T follicular helper cell (primary cell): Measurements from ENCODE around the gene MAGEC3.
"Not testable (repeated sequence)": the region's sequence is repeated elsewhere in the genome, so short reads cannot be mapped to it uniquely, and the experiment has no call there.

Experiments
- DNase-seq: peaks from one replicate; pipeline ENCODE4 v3.0.0-alpha.2; 2020; ENCODE audit warnings: low read depth
- total RNA-seq, 2 experiments: gene quantifications; one replicate each; lab custom pipeline; 2026; lab: John Stamatoyannopoulos, UW

Gene MAGEC3, protein sequence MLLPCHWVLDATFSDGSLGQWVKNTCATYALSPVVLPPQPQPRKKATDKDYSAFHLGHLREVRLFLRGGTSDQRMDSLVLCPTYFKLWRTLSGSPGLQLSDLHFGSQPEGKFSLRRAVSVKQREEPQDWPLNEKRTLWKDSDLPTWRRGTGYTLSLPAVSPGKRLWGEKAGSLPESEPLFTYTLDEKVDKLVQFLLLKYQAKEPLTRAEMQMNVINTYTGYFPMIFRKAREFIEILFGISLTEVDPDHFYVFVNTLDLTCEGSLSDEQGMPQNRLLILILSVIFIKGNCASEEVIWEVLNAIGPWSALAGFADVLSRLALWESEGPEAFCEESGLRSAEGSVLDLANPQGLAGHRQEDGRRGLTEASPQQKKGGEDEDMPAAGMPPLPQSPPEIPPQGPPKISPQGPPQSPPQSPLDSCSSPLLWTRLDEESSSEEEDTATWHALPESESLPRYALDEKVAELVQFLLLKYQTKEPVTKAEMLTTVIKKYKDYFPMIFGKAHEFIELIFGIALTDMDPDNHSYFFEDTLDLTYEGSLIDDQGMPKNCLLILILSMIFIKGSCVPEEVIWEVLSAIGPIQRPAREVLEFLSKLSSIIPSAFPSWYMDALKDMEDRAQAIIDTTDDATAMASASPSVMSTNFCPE
- total RNA-seq = 0 reads per million in 2 experiments

DNA sequence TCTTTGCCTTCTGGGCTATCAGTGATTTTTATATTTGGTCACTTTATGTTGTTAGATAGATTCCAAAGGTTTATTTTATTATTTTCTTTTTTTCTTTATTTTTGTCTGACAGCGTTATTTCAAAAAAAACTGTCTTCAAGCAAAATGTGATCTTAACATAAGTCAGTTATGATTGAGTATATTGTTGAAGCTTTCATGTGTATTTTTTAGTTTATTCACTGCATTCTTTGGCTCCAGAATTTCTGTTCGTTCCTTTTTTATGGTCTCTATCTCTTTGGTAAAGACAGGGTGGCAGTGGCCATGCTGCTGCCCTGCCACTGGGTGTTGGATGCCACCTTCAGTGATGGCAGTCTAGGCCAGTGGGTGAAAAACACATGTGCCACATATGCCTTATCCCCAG, at the start of gene MAGEC3:
TSS of gene MAGEC3 (plus strand) at position 301 of the 400 bp plus-strand sequence. CDS start at position 301, 0 bp downstream.
- DNase-seq = no peak

DNA sequence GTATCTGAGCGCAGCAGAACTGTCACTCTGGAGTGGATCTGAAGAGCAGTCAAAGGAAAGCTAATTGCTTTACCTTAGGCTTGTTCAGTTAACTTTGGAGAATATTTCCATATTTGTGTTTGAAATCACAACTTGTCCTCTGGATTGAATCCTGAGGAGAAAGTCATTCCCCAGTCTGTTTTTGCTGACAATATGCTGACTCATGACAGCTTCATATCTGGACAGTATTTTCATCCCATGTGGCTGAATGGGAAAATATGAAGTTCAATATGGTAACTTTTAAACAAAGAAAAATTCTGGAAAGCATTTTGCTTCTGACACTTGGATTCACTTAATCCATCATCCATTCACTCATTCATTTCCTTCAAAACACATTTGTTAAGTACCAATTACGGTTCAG, 46.3 kb upstream of the MAGEC3 start:
- DNase-seq = no peak

DNA sequence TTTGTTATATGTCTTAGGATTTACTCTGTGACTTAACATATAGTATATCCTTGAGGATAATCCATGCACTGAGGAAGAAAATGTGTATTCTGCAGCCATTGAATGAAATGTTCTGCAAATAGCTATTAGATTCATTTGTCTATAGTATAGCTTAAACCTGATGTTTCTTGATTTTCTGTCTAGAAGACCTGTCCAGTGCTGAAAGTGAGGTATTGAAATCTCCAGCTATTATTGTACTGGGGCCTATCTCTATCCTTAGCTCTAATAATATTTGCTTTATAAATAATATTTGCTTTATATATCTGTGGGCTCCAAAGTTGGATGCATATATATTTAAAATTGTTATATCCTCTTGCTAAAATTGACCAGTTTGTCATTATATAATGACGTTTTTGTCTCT, 26.7 kb upstream of the MAGEC3 start:
- DNase-seq = no peak

DNA sequence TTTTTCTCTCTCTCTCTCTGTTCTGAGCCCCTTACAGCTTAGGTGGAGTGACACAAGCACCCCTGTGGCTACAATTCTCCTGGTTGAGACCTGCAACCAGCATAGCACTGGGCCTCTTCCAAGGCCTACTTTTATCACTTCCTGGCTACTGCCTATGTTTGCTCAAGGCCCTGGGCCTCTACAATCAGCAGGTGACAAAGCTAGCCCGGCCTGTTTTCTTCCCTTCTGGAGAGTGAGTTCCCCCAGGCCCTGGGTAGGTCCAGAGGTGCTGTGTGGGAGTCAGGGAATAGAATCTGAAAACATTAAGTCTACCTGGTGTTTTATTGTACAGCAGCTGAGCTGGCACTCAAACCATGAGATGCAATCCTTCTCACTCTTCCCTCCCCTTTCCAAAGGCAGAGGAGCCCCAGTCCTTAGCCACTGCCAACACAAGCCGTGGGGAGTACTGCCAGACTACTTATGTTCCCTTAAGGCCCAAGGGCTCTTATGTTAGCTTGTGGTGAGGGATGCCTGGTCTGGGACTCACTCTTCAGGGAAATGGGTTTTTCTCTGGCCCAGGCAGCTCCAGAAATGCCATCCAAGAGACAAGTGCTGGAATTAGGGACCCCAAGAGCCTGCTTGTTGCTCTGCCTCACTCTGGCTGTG, 23.8 kb upstream of the MAGEC3 start:
- no peak for DNase-seq

DNA sequence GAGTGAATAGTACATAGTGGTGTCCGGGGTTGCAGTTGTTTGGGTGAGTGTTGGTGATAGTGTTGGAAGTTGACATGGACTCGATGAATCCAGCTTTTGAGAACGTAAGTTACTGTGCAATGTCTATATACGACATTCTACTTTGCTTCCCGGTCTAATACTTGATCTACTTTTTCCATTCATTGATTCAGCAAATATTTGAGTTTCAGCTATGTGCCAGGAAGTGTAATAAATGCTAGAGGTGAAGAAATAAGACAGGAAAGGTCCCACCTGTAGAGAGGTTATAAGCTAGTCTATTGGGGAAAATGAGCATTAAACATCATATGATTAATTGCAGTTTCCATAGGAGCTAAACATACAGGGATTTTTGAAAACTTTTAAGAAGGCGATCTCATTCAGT, 22.2 kb upstream of the MAGEC3 start:
- no peak for DNase-seq

DNA sequence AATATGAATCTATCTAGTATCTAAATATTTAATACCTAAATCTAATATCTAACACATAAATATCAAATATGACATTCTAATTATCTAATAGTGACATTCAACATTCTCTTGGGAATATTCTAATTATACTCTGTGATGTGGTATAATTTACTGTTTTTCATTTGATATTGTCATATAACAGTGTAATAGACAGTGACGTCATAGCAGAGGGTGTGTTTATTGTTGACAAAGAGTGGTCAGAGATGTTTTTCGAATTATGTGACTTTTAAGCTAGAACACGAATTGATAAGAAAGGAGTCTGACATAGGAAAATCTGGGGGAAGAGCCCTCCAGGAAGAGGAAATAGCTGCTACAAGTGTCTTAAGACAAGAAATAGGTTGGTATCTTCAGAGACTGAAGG, 5.9 kb upstream of the MAGEC3 start:
- no peak for DNase-seq

- no peak for DNase-seq
These were observed 1.7 kb downstream of the MAGEC3 start for GRCh38 chrX:141839856-141840255.

DNA sequence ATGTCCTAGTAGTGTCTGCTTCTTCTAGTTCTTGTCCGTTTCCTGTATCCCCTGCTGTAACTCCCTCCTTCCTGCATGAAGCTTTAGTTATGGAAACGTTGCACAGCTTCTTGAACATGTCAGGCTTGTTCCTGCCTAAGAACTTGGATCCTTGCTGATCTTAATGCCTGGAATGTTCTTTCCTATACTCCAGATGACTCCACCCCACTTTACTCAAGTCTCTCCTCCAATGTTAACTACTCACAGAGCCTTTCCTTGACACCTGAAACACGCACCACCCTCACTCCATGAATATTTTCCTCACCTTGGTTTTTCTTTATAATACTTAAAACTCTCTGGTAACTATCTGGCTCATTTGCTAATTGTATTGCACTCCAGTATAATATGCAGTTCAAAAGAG, 19.4 kb downstream of the MAGEC3 start:
- no peak for DNase-seq

DNA sequence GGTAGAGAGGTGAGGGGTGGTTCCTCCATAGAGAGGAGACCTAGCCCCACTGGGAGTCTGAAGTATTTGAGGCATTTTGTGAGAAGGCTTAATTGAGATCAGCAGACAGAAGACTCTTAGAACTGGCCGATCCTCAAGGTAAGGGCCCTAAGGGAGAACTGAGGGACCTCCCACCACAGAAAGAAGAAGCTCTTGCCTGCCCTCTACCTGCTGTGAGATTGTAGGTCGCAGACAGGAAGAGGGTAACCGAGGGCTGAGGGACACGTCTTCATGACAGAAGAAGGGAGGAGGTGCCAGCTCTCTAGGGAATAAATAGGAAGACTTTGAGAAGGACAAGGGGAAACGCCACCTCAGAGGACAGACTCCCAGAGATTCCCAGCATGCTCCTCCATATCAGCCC, 41.5 kb downstream of the MAGEC3 start:
- DNase-seq = no peak

DNA sequence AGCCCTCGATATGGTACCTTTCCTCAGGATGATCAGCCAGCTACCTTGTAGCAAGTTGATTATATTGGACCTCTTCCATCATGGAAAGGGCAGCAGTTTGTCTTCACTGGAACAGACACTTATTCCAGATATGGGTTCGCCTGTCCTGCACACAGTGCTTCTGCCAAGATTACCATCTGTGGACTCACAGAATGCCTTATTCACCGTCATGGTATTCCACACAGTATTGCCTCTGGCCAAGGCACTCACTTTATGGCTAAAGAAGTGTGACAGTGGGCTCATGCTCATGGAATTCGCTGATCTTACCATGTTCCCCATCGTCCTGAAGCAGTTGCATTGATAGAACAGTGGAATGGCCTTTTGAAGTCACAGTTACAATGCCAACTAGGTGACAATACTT, 50.7 kb downstream of the MAGEC3 start:
- not testable (repeated sequence) for DNase-seq

DNA sequence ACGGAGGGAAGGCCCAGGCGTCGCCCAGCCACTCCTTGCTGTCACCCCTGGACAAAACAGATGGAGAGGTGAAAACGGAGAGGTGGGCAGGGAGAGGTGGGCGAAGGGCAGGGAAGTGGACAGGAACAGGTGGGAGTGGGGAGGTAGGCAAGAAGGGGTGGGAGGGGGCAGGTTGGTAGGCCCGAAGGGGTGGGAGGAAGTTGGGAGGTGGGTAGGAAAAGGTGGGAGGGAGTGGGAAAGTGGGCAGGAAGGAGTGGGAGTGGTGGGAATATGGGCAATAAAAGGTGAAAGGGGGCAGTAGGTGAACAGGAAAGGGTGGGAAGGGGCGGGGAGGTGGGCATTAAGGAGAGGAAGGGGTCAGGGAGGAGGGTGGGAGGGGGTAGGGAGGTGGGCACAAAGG, 56.6 kb downstream of the MAGEC3 start:
- no peak for DNase-seq

DNA sequence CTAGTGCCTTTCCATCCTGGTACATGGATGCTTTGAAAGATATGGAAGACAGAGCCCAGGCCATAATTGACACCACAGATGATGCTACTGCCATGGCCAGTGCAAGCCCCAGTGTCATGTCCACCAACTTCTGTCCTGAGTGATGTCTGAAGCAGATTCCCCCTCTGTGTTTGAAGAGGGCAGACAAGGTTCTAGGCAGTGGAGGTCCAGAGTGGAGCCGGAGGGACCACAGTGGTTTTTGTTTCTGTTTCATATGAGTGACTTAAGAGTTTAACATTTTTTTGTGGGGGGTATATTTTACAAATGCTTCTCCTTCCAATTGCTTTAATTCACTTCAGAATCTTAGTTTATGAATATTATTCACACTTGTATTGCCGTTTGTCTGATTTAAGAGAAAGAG, 59.6 kb downstream of the MAGEC3 start:
- no peak for DNase-seq

- DNase-seq = no peak
These were observed 64.2 kb downstream of the MAGEC3 start for GRCh38 chrX:141902366-141902765.

GRCh38 chrX:141903400-141904155, 65.5 kb downstream of the MAGEC3 start, which contains the start of gene MAGEC1:
MAGEC1 (plus strand) TSS chrX:141903894; CDS start chrX:141905073, 1,179 bp downstream.
- no peak for DNase-seq

- DNase-seq = no peak
These were observed 66.1 kb downstream of the MAGEC3 start for GRCh38 chrX:141904262-141904661.

- DNase-seq = no peak
These were observed 79.7 kb downstream of the MAGEC3 start for GRCh38 chrX:141917801-141918200.

GRCh38 chrX:141924293-141924692, 86.2 kb downstream of the MAGEC3 start:
- no peak for DNase-seq

GRCh38 chrX:141928432-141928831, 90.3 kb downstream of the MAGEC3 start:
- DNase-seq = no peak

GRCh38 chrX:141934059-141934641, 96.0 kb downstream of the MAGEC3 start:
- no peak for DNase-seq

- DNase-seq = no peak
These were observed 97.5 kb downstream of the MAGEC3 start for GRCh38 chrX:141935645-141936044.

GRCh38 chrX:141936080-141936479, 98.0 kb downstream of the MAGEC3 start:
- no peak for DNase-seq

DNA sequence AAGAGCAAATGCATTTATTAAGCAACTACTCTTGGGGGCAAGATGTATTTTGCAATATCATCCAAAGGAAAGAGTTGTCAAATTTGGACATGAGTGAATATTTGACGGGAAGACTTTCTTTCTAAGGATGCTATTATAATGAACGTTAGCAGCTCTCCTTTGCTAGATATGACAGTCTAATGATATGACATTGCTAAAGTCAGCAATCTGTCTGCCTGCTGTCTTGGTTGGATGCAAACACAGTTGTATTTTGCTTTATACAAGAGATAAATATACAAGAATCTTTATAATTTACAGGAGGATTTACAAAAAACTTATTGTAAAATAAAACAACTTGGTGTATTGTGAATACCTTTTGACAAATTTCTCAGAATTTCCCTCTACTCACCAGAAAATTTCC, 103.1 kb downstream of the MAGEC3 start:
- DNase-seq = no peak
